GM12878 (cell line): ENCODE results near the gene SORBS2. TPM values are rescaled to one million over a fixed set of nuclear protein-coding genes. Genes with fewer than 3 reads are reported as not detected.

Experiments used
- ATAC-seq: fragments of 200-7000 bp; cut with Tn5 transposase; 3 replicates; pipeline ENCODE4 v1.9.1; 2020; ENCODE audit warnings: mild to moderate bottlenecking, moderate library complexity
- BruUV-seq: library from RNA; stranded (reverse); fragments of 400-500 nt; replicated peaks from 2 replicates; lab custom pipeline; 2021; lab: Mats Ljungman, UMichigan
- CTCF ChIA-PET: fragments of 300-600 bp; sonication (Branson Sonifier 250); formaldehyde crosslinking; extraction: SDS; loops from one replicate; lab custom pipeline; 2021; ENCODE audit warnings: inconsistent platforms; lab: Yijun Ruan, JAX
- POLR2A ChIA-PET: fragments of 350-600 bp; formaldehyde crosslinking; extraction: SDS; loops from one replicate; lab custom pipeline; 2021; ENCODE audit warnings: inconsistent platforms; lab: Charles Lee
- RAD21 ChIA-PET: fragments of 300-600 bp; sonication (Branson Sonifier 250); formaldehyde crosslinking; loops from one replicate; lab custom pipeline; 2023; ENCODE audit warnings: antibody characterized with exemption; ENCODE audit not compliant: unreplicated experiment; lab: Charles Lee
- SMC1A ChIA-PET: fragments of 300-600 bp; sonication (Branson Sonifier 250); formaldehyde crosslinking; loops from one replicate; lab custom pipeline; 2023; ENCODE audit not compliant: unreplicated experiment, uncharacterized antibody; lab: Charles Lee
- DNase-seq: peaks from one replicate; pipeline ENCODE4 v3.0.0-alpha.2; 2011; ENCODE audit warnings: low read depth, low spot score
- FAIRE-seq: peaks from 3 replicates; lab custom pipeline; 2011; peaks lifted over from hg19 to GRCh38; lab: Jason Lieb, UNC
- H2AFZ ChIP-seq: 2 replicates; pipeline ENCODE4 v1.6.0; 2011; ENCODE audit warnings: low read depth, low read length, control low read depth; ENCODE audit not compliant: control insufficient read depth
- H3K27ac ChIP-seq: 2 replicates; pipeline ENCODE4 v1.5.1; 2011; ENCODE audit warnings: control low read depth; ENCODE audit not compliant: control insufficient read depth, insufficient read depth
- H3K27me3 ChIP-seq, 2 experiments: replicated peaks in 1 of 2; 2 replicates each; pipeline versions ENCODE4 v1.6.0 to v1.6.1; 2011; ENCODE audit warnings: low read length in 1 of 2; ENCODE audit not compliant: control insufficient read depth in 2 of 2, insufficient read depth in 2 of 2
- H3K36me3 ChIP-seq, 2 experiments: 2 replicates each; pipeline ENCODE4 v1.5.1; 2011; ENCODE audit warnings: low read length in 1 of 2; ENCODE audit not compliant: control insufficient read depth in 2 of 2, insufficient read depth in 2 of 2
- H3K4me1 ChIP-seq: 2 replicates; pipeline ENCODE4 v1.6.1; 2011; ENCODE audit warnings: mild to moderate bottlenecking, low read length, moderate library complexity, mixed read lengths; ENCODE audit not compliant: control insufficient read depth, insufficient read depth
- H3K4me2 ChIP-seq: 2 replicates; pipeline ENCODE4 v1.6.0; 2011; ENCODE audit warnings: control low read depth; ENCODE audit not compliant: control insufficient read depth, insufficient read depth
- H3K4me3 ChIP-seq: fragments of 200-600 bp; sonication (generic); 2 replicates; pipeline ENCODE4 v1.5.1; 2016
- H3K79me2 ChIP-seq: 2 replicates; pipeline ENCODE4 v1.6.0; 2011; ENCODE audit warnings: low read length; ENCODE audit not compliant: control insufficient read depth, insufficient read depth
- H3K9ac ChIP-seq: 2 replicates; pipeline ENCODE4 v1.8.0; 2011; ENCODE audit warnings: low read length, control low read depth, mixed read lengths; ENCODE audit not compliant: control insufficient read depth, insufficient read depth
- H3K9me3 ChIP-seq: replicated peaks from 3 replicates; pipeline ENCODE4 v1.5.1; 2011; ENCODE audit warnings: mild to moderate bottlenecking, low read length; ENCODE audit not compliant: control insufficient read depth, insufficient read depth
- H4K20me1 ChIP-seq: 2 replicates; pipeline ENCODE4 v1.6.0; 2011; ENCODE audit not compliant: control insufficient read depth, insufficient read depth
- BACH1 ChIP-seq: fragments of 450-650 bp; IDR thresholded peaks from 2 replicates; pipeline ENCODE4 v1.6.1; 2017; ENCODE audit warnings: mild to moderate bottlenecking, borderline replicate concordance
- CREM ChIP-seq: IDR thresholded peaks from 2 replicates; pipeline ENCODE4 v1.6.1; 2014; ENCODE audit warnings: antibody characterized with exemption, low read depth
- E4F1 ChIP-seq: fragments of 450-650 bp; IDR thresholded peaks from 2 replicates; pipeline ENCODE4 v1.6.1; 2018; ENCODE audit warnings: borderline replicate concordance, mild to moderate bottlenecking; ENCODE audit not compliant: partially characterized antibody
- GABPA ChIP-seq: IDR thresholded peaks from 2 replicates; pipeline ENCODE4 v1.6.1; 2014; ENCODE audit warnings: antibody characterized with exemption, low read depth, mild to moderate bottlenecking, inconsistent platforms
- KAT2A ChIP-seq: conservative IDR thresholded peaks from 2 replicates; pipeline ENCODE4 v1.6.1; 2011; ENCODE audit warnings: low read depth, low read length; ENCODE audit not compliant: control insufficient read depth
- MTA2 ChIP-seq: fragments of 450-650 bp; IDR thresholded peaks from 2 replicates; pipeline ENCODE4 v1.6.1; 2016; ENCODE audit warnings: low read depth, mild to moderate bottlenecking, moderate library complexity
- NFIC ChIP-seq: IDR thresholded peaks from 2 replicates; pipeline ENCODE4 v1.6.1; 2012; ENCODE audit warnings: low read depth, mild to moderate bottlenecking, inconsistent platforms, low read length, moderate library complexity
- NR2F1 ChIP-seq: fragments of 450-650 bp; conservative IDR thresholded peaks from 2 replicates; pipeline ENCODE4 v1.6.1; 2017; ENCODE audit warnings: mild to moderate bottlenecking
- PBX3 ChIP-seq: IDR thresholded peaks from 2 replicates; pipeline ENCODE4 v1.6.1; 2011; ENCODE audit warnings: mild to moderate bottlenecking, low read depth, low read length, moderate library complexity; ENCODE audit not compliant: insufficient replicate concordance
- POLR2AphosphoS5 ChIP-seq: IDR thresholded peaks from 2 replicates; pipeline ENCODE4 v1.6.1; 2011; ENCODE audit warnings: mild to moderate bottlenecking, low read length, inconsistent platforms
- POU2F2 ChIP-seq: IDR thresholded peaks from 3 replicates; pipeline ENCODE4 v1.6.1; 2011; ENCODE audit warnings: low read depth, mild to moderate bottlenecking, low read length, borderline replicate concordance
- PRDM15 ChIP-seq: fragments of 450-650 bp; formaldehyde crosslinking; IDR thresholded peaks from 2 replicates; pipeline ENCODE4 v1.4.0; 2020; ENCODE audit warnings: mild to moderate bottlenecking, moderate library complexity
- SUPT20H ChIP-seq: IDR thresholded peaks from 2 replicates; pipeline ENCODE4 v1.6.1; 2011; ENCODE audit warnings: low read depth, mild to moderate bottlenecking, low read length, moderate library complexity, borderline replicate concordance; ENCODE audit not compliant: control insufficient read depth
- TARDBP ChIP-seq: IDR thresholded peaks from 2 replicates; pipeline ENCODE4 v1.6.1; 2016; ENCODE audit warnings: borderline replicate concordance
- USF1 ChIP-seq: IDR thresholded peaks from 2 replicates; pipeline ENCODE4 v1.6.1; 2011; ENCODE audit warnings: borderline replicate concordance, low read depth, mild to moderate bottlenecking, moderate library complexity, mixed read lengths, low read length; ENCODE audit not compliant: insufficient read depth; ENCODE audit errors: extremely low read length
- ZNF622 ChIP-seq: fragments of 450-650 bp; IDR thresholded peaks from 2 replicates; pipeline ENCODE4 v1.6.1; 2017; ENCODE audit warnings: mild to moderate bottlenecking, inconsistent platforms
- WGBS: methylation state at CpG from one replicate; pipeline ENCODE4 v1.1.6; 2016; ENCODE audit warnings: low lambda C conversion rate; ENCODE audit not compliant: insufficient replicate concordance, insufficient coverage; ENCODE audit errors: missing lambda C conversion rate; 5-methylcytosine and 5-hydroxymethylcytosine counted together
- in situ Hi-C: fragments of 300-500 bp; cut with MboI; formaldehyde crosslinking; loops from 9 replicates; pipeline ENCODE4 v1.14.3; 2018; ENCODE audit warnings: mixed read lengths
- intact Hi-C: fragments of 100-400 bp; cut with micrococcal nuclease; formaldehyde crosslinking; loops from one replicate; pipeline ENCODE4 v1.14.2; 2022; ENCODE audit not compliant: unreplicated experiment
- polyA plus RNA-seq, 11 experiments: library from polyadenylated mRNA; depleted of rRNA in 4 of 11; unstranded in 6 of 11; stranded (reverse) in 5 of 11; fragments of >200 nt; fragmentation: Nextera tagmentation in 4 of 11; fragmentation: Illumina TruSeq in 1 of 11; extraction: Ambion mirVana in 4 of 11; extraction: Trizol in 1 of 11; gene quantifications; 1 replicate in 1 of 11; 2 replicates in 10 of 11; pipeline versions ENCODE4 v1.2.1 to v1.2.3, GENCODE V29; 2011 to 2016; ENCODE audit warnings: inconsistent platforms in 2 of 11, missing spikeins in 2 of 11, low read depth in 1 of 11
- total RNA-seq, 4 experiments: library from RNA; depleted of rRNA in 3 of 4; stranded (reverse); fragments of >200 nt in 3 of 4; fragmentation: Illumina TruSeq in 1 of 4; extraction: Trizol in 1 of 4; gene quantifications; 2 replicates each; pipeline versions ENCODE4 v1.2.1 to v1.2.3, GENCODE V29; 2013 to 2021

Gene SORBS2
- total and polyA plus RNA-seq, 10 of the 15 experiments (the other 5 are each of a cell fraction or from before 2014, with no cell fraction given) = 0.06 to 3.0 (median 0.79) TPM

- in situ Hi-C loops = no loop called here
- TF ChIP-seq USF1 (no peak), POLR2AphosphoS5 (no peak), KAT2A (no peak), PRDM15 (no peak), NR2F1 (no peak), TARDBP (no peak), ZNF622 (no peak), BACH1 (no peak), SUPT20H (no peak), PBX3 (no peak), NFIC (no peak), MTA2 (no peak), CREM (no peak), POU2F2 (no peak), GABPA (no peak), E4F1 (no peak)
Measured at GRCh38 chr4:185728893-185729292, 83.1 kb downstream of the SORBS2 start.

More at GRCh38 chr4:185728893-185729292, 83.1 kb downstream of the SORBS2 start:
- peaks cover 3% of the 10 kb centered on the region; the same call in 2 of the 3 replicates for H3K9me3 ChIP-seq
- H3K9ac ChIP-seq = no peak overlapping the region
- no peak for DNase-seq
- no peaks in the 10 kb centered on the region for H3K36me3 ChIP-seq
- BruUV-seq = no TSS peak
- no peaks in the 10 kb centered on the region for H3K79me2 ChIP-seq
- H3K27ac ChIP-seq = no peak overlapping the region
- CTCF ChIA-PET = no interaction called here
- 85% methylated on average over 2 of the region's 2 CpGs for WGBS
- H3K4me1 ChIP-seq = peaks cover 26% of the 10 kb centered on the region
- H3K4me2 ChIP-seq = no peak overlapping the region
- FAIRE-seq = no peak
- ATAC-seq = no peak
- no peaks in the 10 kb centered on the region for H3K27me3 ChIP-seq
- intact Hi-C loops = no loop called here
- SMC1A ChIA-PET = no interaction called here
- RAD21 ChIA-PET = no interaction called here
- H3K4me3 ChIP-seq = no peak overlapping the region
- no peaks in the 10 kb centered on the region for H4K20me1 ChIP-seq
- POLR2A ChIA-PET = no interaction called here
- H2AFZ ChIP-seq = no peak overlapping the region
